A673 (cell line): ENCODE measurements around the gene SLAIN2. TPM values are rescaled to one million over a fixed set of nuclear protein-coding genes. Genes with fewer than 3 reads are reported as not detected.

Experiments used
- BruUV-seq: library from RNA; stranded (reverse); fragments of 400-500 nt; replicated peaks from 2 replicates; lab custom pipeline; 2021; lab: Mats Ljungman, UMichigan
- CTCF ChIA-PET: fragments of 300-600 bp; sonication (Branson Sonifier 250); formaldehyde crosslinking; loops from one replicate; lab custom pipeline; 2022; ENCODE audit warnings: antibody characterized with exemption; lab: Charles Lee
- POLR2A ChIA-PET: fragments of 300-600 bp; sonication (Branson Sonifier 250); formaldehyde crosslinking; loops from one replicate; lab custom pipeline; 2022; ENCODE audit warnings: antibody characterized with exemption; ENCODE audit not compliant: low non-redundant PET; lab: Charles Lee
- DNase-seq: peaks from one replicate; pipeline ENCODE4 v3.0.0-alpha.2; 2015; ENCODE audit warnings: low spot score
- H3K27ac ChIP-seq: fragments of 200-600 bp; sonication (generic); 2 replicates; pipeline ENCODE4 v1.5.1; 2016; ENCODE audit warnings: mixed run types, low read depth, mild to moderate bottlenecking, mixed read lengths, antibody characterized with exemption, low read length; ENCODE audit not compliant: poor library complexity, severe bottlenecking
- H3K27me3 ChIP-seq: fragments of 200-600 bp; sonication (generic); replicated peaks from 2 replicates; pipeline ENCODE4 v1.6.1; 2017; ENCODE audit warnings: mixed run types, low read depth, mild to moderate bottlenecking, mixed read lengths, antibody characterized with exemption, low read length; ENCODE audit not compliant: insufficient read depth, poor library complexity
- H3K36me3 ChIP-seq: fragments of 200-600 bp; sonication (generic); 2 replicates; pipeline ENCODE4 v1.6.1; 2016; ENCODE audit warnings: mixed run types, mild to moderate bottlenecking, mixed read lengths, antibody characterized with exemption, low read length; ENCODE audit not compliant: insufficient read depth, poor library complexity, severe bottlenecking
- H3K4me1 ChIP-seq: fragments of 200-600 bp; sonication (generic); 2 replicates; pipeline ENCODE4 v1.6.1; 2017; ENCODE audit warnings: mixed run types, mild to moderate bottlenecking, mixed read lengths, antibody characterized with exemption, low read length; ENCODE audit not compliant: insufficient read depth, poor library complexity, severe bottlenecking
- H3K4me3 ChIP-seq: fragments of 200-600 bp; sonication (generic); 2 replicates; pipeline ENCODE4 v1.5.1; 2016; ENCODE audit warnings: low read depth, mixed run types, mild to moderate bottlenecking, mixed read lengths, low read length; ENCODE audit not compliant: poor library complexity, severe bottlenecking
- H3K9me3 ChIP-seq: fragments of 200-600 bp; sonication (generic); 2 replicates; pipeline ENCODE4 v1.6.1; 2016; ENCODE audit warnings: mixed run types, low read depth, mild to moderate bottlenecking, mixed read lengths, antibody characterized with exemption, low read length; ENCODE audit not compliant: poor library complexity, severe bottlenecking
- EZH2 ChIP-seq: fragments of 200-600 bp; sonication (generic); IDR thresholded peaks from 2 replicates; pipeline ENCODE4 v1.6.1; 2017; ENCODE audit warnings: borderline replicate concordance, low read depth, mild to moderate bottlenecking, mixed read lengths, antibody characterized with exemption, low read length; ENCODE audit not compliant: poor library complexity, severe bottlenecking
- intact Hi-C: fragments of 100-400 bp; cut with micrococcal nuclease; formaldehyde crosslinking; loops from one replicate; pipeline ENCODE4 v1.10.0; 2022; ENCODE audit not compliant: unreplicated experiment
- total RNA-seq: library from RNA; stranded (reverse); gene quantifications from 2 replicates; pipeline ENCODE4 v1.2.3, GENCODE V29; 2021
- TF ChIP-seq, protein P1 (sequence below): fragments of 300-800, 200-600 bp; sonication (generic); conservative IDR thresholded peaks from 2 replicates; pipeline ENCODE4 v1.5.1; 2017; ENCODE audit warnings: low read depth, mild to moderate bottlenecking, antibody characterized with exemption, low read length, moderate library complexity, mixed read lengths

SLAIN2 gene
- total RNA-seq, 1 experiment from 2014 or later, result 74.0 TPM

GRCh38 chr4:48334236-48334635 is 7.1 kb upstream of the SLAIN2 start:
- no peak for DNase-seq
- no peak overlapping the region for H3K4me3 ChIP-seq
- BruUV-seq, result no TSS peak
- no peaks in the 10 kb centered on the region for H3K9me3 ChIP-seq
- ChIA-PET POLR2A (no interaction called here), CTCF (no interaction called here)
- no peaks in the 10 kb centered on the region for H3K36me3 ChIP-seq
- intact Hi-C loops, result no loop called here
- H3K27me3 ChIP-seq, result no peaks in the 10 kb centered on the region
- no peak overlapping the region for H3K27ac ChIP-seq
- peaks cover 8% of the 10 kb centered on the region for H3K4me1 ChIP-seq
- no peak for TF ChIP-seq EZH2

DNA sequence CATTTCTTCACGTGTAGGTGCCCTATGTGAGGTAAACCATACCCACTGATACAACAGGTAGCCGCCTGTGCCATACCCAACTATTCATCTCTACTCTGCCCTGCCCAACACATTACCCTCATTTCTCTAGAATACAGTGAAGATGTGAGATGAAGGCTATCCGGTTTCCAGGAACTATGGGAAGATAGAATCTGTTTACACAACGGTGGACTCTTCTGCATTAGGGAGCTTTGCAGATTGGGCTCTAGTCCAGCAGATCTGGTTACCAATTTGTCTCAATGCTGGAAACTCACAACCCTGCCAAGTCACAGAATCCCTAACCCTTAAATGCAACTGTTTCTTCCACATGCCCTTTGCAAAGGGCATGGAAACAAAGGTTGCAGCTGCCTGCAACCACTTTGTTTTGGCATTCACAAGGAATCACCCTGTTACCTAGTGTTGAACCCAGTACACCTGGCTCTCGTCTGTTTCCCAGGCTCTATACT is 6.4 kb upstream of the SLAIN2 start:
- Histone ChIP-seq H3K4me3 (no peak overlapping the region), H3K4me1 (peaks cover 8% of the 10 kb centered on the region), H3K27me3 (no peaks in the 10 kb centered on the region), H3K27ac (no peak overlapping the region), H3K9me3 (no peaks in the 10 kb centered on the region), H3K36me3 (no peaks in the 10 kb centered on the region)
- ChIA-PET POLR2A (no interaction called here), CTCF (no interaction called here)
- TF ChIP-seq EZH2, result no peak
- BruUV-seq, result no TSS peak
- no peak for DNase-seq
- intact Hi-C loops, result no loop called here

GRCh38 chr4:48336146-48336870 is 5.0 kb upstream of the SLAIN2 start:
- intact Hi-C loops, result no loop called here
- Histone ChIP-seq H3K27ac (no peak overlapping the region), H3K9me3 (no peaks in the 10 kb centered on the region), H3K36me3 (no peaks in the 10 kb centered on the region), H3K4me3 (no peak overlapping the region), H3K27me3 (no peaks in the 10 kb centered on the region), H3K4me1 (no peaks in the 10 kb centered on the region)
- no peak for DNase-seq
- ChIA-PET CTCF (no interaction called here), POLR2A (no interaction called here)
- BruUV-seq, result no TSS peak
- TF ChIP-seq EZH2, result no peak
- TF ChIP-seq, protein P1, sequence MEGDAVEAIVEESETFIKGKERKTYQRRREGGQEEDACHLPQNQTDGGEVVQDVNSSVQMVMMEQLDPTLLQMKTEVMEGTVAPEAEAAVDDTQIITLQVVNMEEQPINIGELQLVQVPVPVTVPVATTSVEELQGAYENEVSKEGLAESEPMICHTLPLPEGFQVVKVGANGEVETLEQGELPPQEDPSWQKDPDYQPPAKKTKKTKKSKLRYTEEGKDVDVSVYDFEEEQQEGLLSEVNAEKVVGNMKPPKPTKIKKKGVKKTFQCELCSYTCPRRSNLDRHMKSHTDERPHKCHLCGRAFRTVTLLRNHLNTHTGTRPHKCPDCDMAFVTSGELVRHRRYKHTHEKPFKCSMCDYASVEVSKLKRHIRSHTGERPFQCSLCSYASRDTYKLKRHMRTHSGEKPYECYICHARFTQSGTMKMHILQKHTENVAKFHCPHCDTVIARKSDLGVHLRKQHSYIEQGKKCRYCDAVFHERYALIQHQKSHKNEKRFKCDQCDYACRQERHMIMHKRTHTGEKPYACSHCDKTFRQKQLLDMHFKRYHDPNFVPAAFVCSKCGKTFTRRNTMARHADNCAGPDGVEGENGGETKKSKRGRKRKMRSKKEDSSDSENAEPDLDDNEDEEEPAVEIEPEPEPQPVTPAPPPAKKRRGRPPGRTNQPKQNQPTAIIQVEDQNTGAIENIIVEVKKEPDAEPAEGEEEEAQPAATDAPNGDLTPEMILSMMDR, result no peak

- POLR2A ChIA-PET, result no interaction called here
- CTCF ChIA-PET, result no interaction called here
These were observed 3.6 kb upstream of the SLAIN2 start for GRCh38 chr4:48337731-48338130.

More at GRCh38 chr4:48337731-48338130, 3.6 kb upstream of the SLAIN2 start:
- Histone ChIP-seq H3K36me3 (no peaks in the 10 kb centered on the region), H3K27me3 (no peaks in the 10 kb centered on the region), H3K4me1 (no peaks in the 10 kb centered on the region), H3K9me3 (no peaks in the 10 kb centered on the region), H3K27ac (no peak overlapping the region), H3K4me3 (no peak overlapping the region)
- no peak for TF ChIP-seq EZH2
- TF ChIP-seq, protein P1, result no peak
- no peak for DNase-seq
- intact Hi-C loops, result no loop called here
- BruUV-seq, result no TSS peak
